K562 (cell line): ENCODE measurements around the gene GPR37L1. TPM values are rescaled to one million over a fixed set of nuclear protein-coding genes. Genes with fewer than 3 reads are reported as not detected.

ENCODE experiments used
- ATF1 ChIP-seq, 2 experiments: fragments of 450-650 bp in 1 of 2; IDR thresholded peaks; 2 replicates each; pipeline ENCODE4 v1.6.1; 2016; ENCODE audit warnings: missing compliant biosample characterization in 1 of 2, missing genetic modification characterization in 1 of 2
- CHAMP1 ChIP-seq: fragments of 450-650 bp; IDR thresholded peaks from 2 replicates; pipeline ENCODE4 v1.6.1; 2016; ENCODE audit warnings: mild to moderate bottlenecking
- ETS2 ChIP-seq: IDR thresholded peaks from 2 replicates; pipeline ENCODE4 v1.6.1; 2016; ENCODE audit warnings: borderline replicate concordance, missing genetic modification characterization, mild to moderate bottlenecking, moderate library complexity, missing compliant biosample characterization; ENCODE audit not compliant: poor library complexity, severe bottlenecking
- JUN ChIP-seq, 2 experiments: sonication (generic) in 1 of 2; formaldehyde crosslinking in 1 of 2; IDR thresholded peaks; 2 replicates each; pipeline versions ENCODE4 v1.6.1 to v1.8.0; 2012 to 2022; ENCODE audit warnings: borderline replicate concordance in 2 of 2, mild to moderate bottlenecking in 2 of 2, improper control_type of control experiment in 1 of 2, low read depth in 1 of 2, low read length in 1 of 2, missing genetic modification reagents in 1 of 2
- KDM5B ChIP-seq: fragments of 200-600 bp; sonication (generic); IDR thresholded peaks from 2 replicates; pipeline ENCODE4 v1.6.1; 2012; ENCODE audit warnings: low read depth, mild to moderate bottlenecking, moderate library complexity, low read length, control low read depth, inconsistent platforms; ENCODE audit not compliant: insufficient replicate concordance
- MYNN ChIP-seq, 2 experiments: sonication (generic); formaldehyde crosslinking in 1 of 2; IDR thresholded peaks; 2 replicates each; pipeline versions ENCODE4 v1.5.0 to v1.6.1; 2016 to 2020; ENCODE audit warnings: antibody characterized with exemption in 1 of 2, missing genetic modification reagents in 1 of 2
- PATZ1 ChIP-seq: fragments of 250-450 bp; sonication (Bioruptor Pico); IDR thresholded peaks from 2 replicates; pipeline ENCODE4 v1.5.0; 2020; ENCODE audit warnings: mild to moderate bottlenecking, borderline replicate concordance
- PHB2 ChIP-seq: fragments of 450-650 bp; IDR thresholded peaks from 2 replicates; pipeline ENCODE4 v1.6.1; 2017; ENCODE audit warnings: low read depth
- PML ChIP-seq: IDR thresholded peaks from 2 replicates; pipeline ENCODE4 v1.6.1; 2012; ENCODE audit warnings: low read length, inconsistent platforms
- POLR2A ChIP-seq: fragments of 450-650 bp; conservative IDR thresholded peaks from 2 replicates; pipeline ENCODE4 v1.6.1; 2016
- POLR2AphosphoS5 ChIP-seq: IDR thresholded peaks from 2 replicates; pipeline ENCODE4 v1.6.1; 2011; ENCODE audit warnings: mild to moderate bottlenecking, low read depth, low read length, moderate library complexity; ENCODE audit not compliant: control insufficient read depth, insufficient read depth
- POLR2G ChIP-seq: fragments of 200-400 bp; formaldehyde crosslinking; IDR thresholded peaks from 2 replicates; pipeline ENCODE4 v1.6.1; 2017; ENCODE audit warnings: low read depth, mild to moderate bottlenecking, antibody characterized with exemption, low read length, moderate library complexity
- PRMT5 ChIP-seq: sonication (generic); formaldehyde crosslinking; IDR thresholded peaks from 2 replicates; pipeline ENCODE4 v1.5.0; 2020; ENCODE audit warnings: missing genetic modification reagents
- TOE1 ChIP-seq, 2 experiments: fragments of 450-650 bp in 1 of 2; sonication (generic) in 1 of 2; formaldehyde crosslinking in 1 of 2; IDR thresholded peaks; 2 replicates each; pipeline versions ENCODE4 v1.7.1 to v1.8.0; 2016 to 2022; ENCODE audit warnings: borderline replicate concordance in 2 of 2, mild to moderate bottlenecking in 2 of 2, antibody characterized with exemption in 1 of 2, inconsistent platforms in 1 of 2, low read depth in 1 of 2, missing genetic modification reagents in 1 of 2, moderate library complexity in 1 of 2
- TRIM24 ChIP-seq, 2 experiments: fragments of 450-650 bp; IDR thresholded peaks; 2 replicates each; pipeline ENCODE4 v1.6.1; 2016
- ZBTB17 ChIP-seq: fragments of 450-650 bp; formaldehyde crosslinking; IDR thresholded peaks from 2 replicates; pipeline ENCODE4 v1.4.0; 2020; ENCODE audit warnings: mild to moderate bottlenecking
- ZNF174 ChIP-seq: fragments of 250-450 bp; sonication (Bioruptor Pico); IDR thresholded peaks from 2 replicates; pipeline ENCODE4 v1.4.0; 2020; ENCODE audit warnings: mild to moderate bottlenecking
- ZNF212 ChIP-seq: fragments of 450-650 bp; formaldehyde crosslinking; IDR thresholded peaks from 2 replicates; pipeline ENCODE4 v1.4.0; 2020; ENCODE audit warnings: mild to moderate bottlenecking
- ZNF449 ChIP-seq: fragments of 250-450 bp; sonication (Bioruptor Pico); IDR thresholded peaks from 2 replicates; pipeline ENCODE4 v1.8.0; 2022; ENCODE audit warnings: moderate library complexity, mild to moderate bottlenecking, inconsistent platforms
- ZNF584 ChIP-seq: fragments of 200-800 bp; sonication (Bioruptor generic); IDR thresholded peaks from 2 replicates; pipeline ENCODE4 v1.6.1; 2016; ENCODE audit warnings: low read depth, mild to moderate bottlenecking, missing genetic modification characterization, missing compliant biosample characterization
- polyA plus RNA-seq, 8 experiments: library from polyadenylated mRNA; depleted of rRNA in 4 of 8; stranded (reverse) in 5 of 8; unstranded in 3 of 8; fragments of >200 nt; fragmentation: Nextera tagmentation in 2 of 8; fragmentation: Illumina TruSeq in 1 of 8; extraction: Ambion mirVana in 2 of 8; extraction: Trizol in 1 of 8; gene quantifications; 2 replicates each; pipeline versions ENCODE4 v1.2.1 to v1.2.3, GENCODE V29; 2011 to 2014; ENCODE audit warnings: inconsistent platforms in 1 of 8, missing spikeins in 1 of 8
- total RNA-seq, 7 experiments: library from RNA; depleted of rRNA in 6 of 7; stranded (reverse); fragments of >200 nt in 6 of 7; fragmentation: Illumina TruSeq in 2 of 7; extraction: Trizol in 2 of 7; gene quantifications; 2 replicates each; pipeline versions ENCODE4 v1.2.1 to v1.2.3, GENCODE V29; 2011 to 2021; ENCODE audit warnings: low replicate concordance in 1 of 7

Gene GPR37L1
- total and polyA plus RNA-seq, 9 of the 15 experiments (the other 6 are each of a cell fraction or from before 2014, with no cell fraction given), result not detected

GRCh38 chr1:202162418-202163280 lies 39.9 kb downstream of the GPR37L1 start (continued):
- TF ChIP-seq TOE1 (IDR thresholded peaks at IDR 0.05; ENCODE audit: borderline replicate concordance) (peak; percentile 16; the same call in 1 of the 2 replicates), TOE1 (CRISPR knock-in tag; IDR thresholded peaks at IDR 0.05; ENCODE audit: borderline replicate concordance, low read depth) (no peak), PML (peak; percentile 30; the same call in 1 of the 2 replicates), CHAMP1 (no peak), ZNF584 (CRISPR knock-in tag) (peak; percentile 81; the same call in 1 of the 2 replicates), PATZ1 (CRISPR knock-in tag) (no peak), ATF1 (CRISPR knock-in tag; IDR thresholded peaks at IDR 0.05) (no peak), ATF1 (tag; IDR thresholded peaks at IDR 0.05) (peak; percentile 70), JUN (IDR thresholded peaks at IDR 0.05; ENCODE audit: borderline replicate concordance, low read depth, low read length) (no peak), JUN (CRISPR knock-in tag; IDR thresholded peaks at IDR 0.05; ENCODE audit: borderline replicate concordance) (peak; percentile 71; the same call in 1 of the 2 replicates), PRMT5 (CRISPR knock-in tag) (no peak), ZBTB17 (peak; percentile 68; the same call in 1 of the 2 replicates), MYNN (IDR thresholded peaks at IDR 0.05) (peak; percentile 21; the same call in 1 of the 2 replicates), MYNN (CRISPR knock-in tag; IDR thresholded peaks at IDR 0.05) (no peak), ZNF212 (CRISPR knock-in tag) (no peak), ZNF449 (peak; percentile 14; the same call in 1 of the 2 replicates), TRIM24 (IDR thresholded peaks at IDR 0.05) (no peak), ZNF174 (CRISPR knock-in tag) (no peak), KDM5B (peak; percentile 47), ETS2 (tag) (no peak), POLR2G (peak; percentile 63), POLR2AphosphoS5 (peak; percentile 21; the same call in 1 of the 2 replicates), POLR2A (peak; percentile 69), PHB2 (no peak)
